ENCODE results near the gene HCFC2.
"Not testable (repeated sequence)": the region's sequence is repeated elsewhere in the genome, so short reads cannot be mapped to it uniquely, and the experiment has no call there.

HCFC2 gene

DNA sequence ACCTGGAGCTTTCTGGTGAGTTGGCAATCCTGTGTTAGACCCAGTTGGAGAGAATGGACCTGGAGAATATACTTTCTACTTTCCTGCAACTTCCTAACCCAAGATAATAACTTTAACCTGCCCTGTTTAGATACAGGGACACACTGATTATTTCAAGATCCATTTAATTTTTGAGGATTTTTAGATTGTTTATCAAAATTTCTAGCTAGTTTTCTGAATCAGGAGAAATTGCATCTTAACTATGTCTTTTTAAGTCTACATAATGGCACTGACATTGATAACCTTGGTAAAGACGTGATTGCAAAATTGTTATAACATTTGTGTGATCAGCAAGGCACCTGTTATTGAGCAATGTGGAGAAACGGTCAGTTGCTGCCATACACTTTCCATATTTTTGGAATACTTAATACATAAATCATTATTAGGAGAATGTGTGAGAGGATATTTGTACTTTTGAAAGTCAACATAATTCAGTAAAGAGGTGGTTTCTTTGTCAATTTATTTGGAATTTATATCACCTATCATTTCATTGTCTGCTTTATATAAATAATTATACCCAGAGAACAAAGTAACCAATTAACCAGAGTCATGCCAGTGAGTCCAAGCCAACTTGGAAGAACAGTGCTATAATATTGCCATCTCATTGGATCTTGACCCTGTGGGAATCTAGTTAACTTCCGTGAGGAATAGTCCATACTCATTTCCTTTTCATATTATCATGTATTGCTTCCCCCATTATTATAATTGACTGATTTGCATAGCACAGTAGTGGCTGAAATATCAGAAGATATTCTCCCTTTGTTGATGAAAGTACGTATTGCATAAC, 45.3 kb downstream of the HCFC2 start:
- no peak overlapping the region for H3K4me3 ChIP-seq (ENCODE audit: low read depth, low read length)
- H3K36me3 ChIP-seq, result no peaks in the 10 kb centered on the region; the same call in 1 of the 2 replicates
- no peak for DNase-seq
- no peak for TF ChIP-seq CTCF (IDR thresholded peaks at IDR 0.05; ENCODE audit: low read depth, low read length)
- no peaks in the 10 kb centered on the region for H3K9me3 ChIP-seq (ENCODE audit: severe bottlenecking)
- no peak overlapping the region for H3K27ac ChIP-seq
- no peaks in the 10 kb centered on the region for H3K27me3 ChIP-seq (ENCODE audit: insufficient read depth, low read depth, severe bottlenecking)

- H3K36me3 ChIP-seq, result peaks cover 22% of the 10 kb centered on the region
- not testable (repeated sequence) for DNase-seq; H3K9me3 ChIP-seq (ENCODE audit: severe bottlenecking); H3K27ac ChIP-seq; H3K4me3 ChIP-seq (ENCODE audit: low read depth, low read length); H3K27me3 ChIP-seq (ENCODE audit: insufficient read depth, low read depth, severe bottlenecking)
These were observed 50.7 kb downstream of the HCFC2 start for GRCh38 chr12:104114834-104115586.

- Histone ChIP-seq H3K27me3 (ENCODE audit: insufficient read depth, low read depth, severe bottlenecking) (no peaks in the 10 kb centered on the region), H3K4me3 (ENCODE audit: low read depth, low read length) (no peak overlapping the region), H3K27ac (peak overlapping the region; percentile 27), H3K9me3 (ENCODE audit: severe bottlenecking) (no peaks in the 10 kb centered on the region), H3K36me3 (peaks cover 27% of the 10 kb centered on the region)
- TF ChIP-seq CTCF (IDR thresholded peaks at IDR 0.05; ENCODE audit: low read depth, low read length), result no peak
- no peak for DNase-seq
These were observed 51.2 kb downstream of the HCFC2 start for GRCh38 chr12:104115587-104115975.

DNA sequence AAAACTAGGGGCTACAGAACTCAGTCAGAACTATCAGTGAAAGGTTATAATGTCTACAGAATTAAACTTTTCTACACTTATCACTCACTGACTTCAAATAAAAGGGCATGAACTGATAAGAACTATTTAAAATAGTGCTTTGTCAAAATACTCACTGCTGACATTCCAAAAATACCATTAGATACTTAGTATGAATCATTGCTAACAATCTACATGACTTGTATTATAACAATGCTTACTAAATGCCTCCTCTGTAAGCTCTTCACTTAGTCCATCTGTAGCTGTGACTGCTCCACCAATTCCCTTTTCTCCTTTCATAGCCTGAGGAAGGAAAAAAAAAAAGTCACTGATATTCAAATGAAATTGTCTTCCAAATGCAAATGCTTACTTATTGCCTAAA, 56.7 kb downstream of the HCFC2 start:
- Histone ChIP-seq H3K27ac (no peak overlapping the region), H3K27me3 (ENCODE audit: insufficient read depth, low read depth, severe bottlenecking) (no peaks in the 10 kb centered on the region), H3K4me3 (ENCODE audit: low read depth, low read length) (no peak overlapping the region), H3K9me3 (ENCODE audit: severe bottlenecking) (no peaks in the 10 kb centered on the region), H3K36me3 (peaks cover 72% of the 10 kb centered on the region)
- DNase-seq, result no peak
- no peak for TF ChIP-seq CTCF (IDR thresholded peaks at IDR 0.05; ENCODE audit: low read depth, low read length)

DNA sequence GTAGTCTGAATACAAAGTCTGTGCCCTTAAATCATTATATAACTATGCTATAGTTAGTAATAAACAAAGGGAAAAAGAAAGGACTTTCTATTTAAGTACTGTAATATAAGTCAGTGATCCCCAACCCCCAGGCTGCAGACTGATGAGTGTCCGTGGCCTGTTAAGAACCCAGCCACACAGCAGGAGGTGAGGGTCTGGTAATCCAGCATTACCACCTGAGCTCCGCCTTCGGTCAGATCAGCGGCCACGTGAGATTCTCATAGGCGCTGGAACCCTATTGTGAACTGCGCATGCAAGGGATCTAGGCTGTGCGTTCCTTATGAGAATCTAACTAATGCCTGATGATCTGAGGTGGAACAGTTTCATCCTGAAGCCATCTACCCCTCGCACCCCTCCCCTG, 58.0 kb downstream of the HCFC2 start:
- Histone ChIP-seq H3K36me3 (peaks cover 84% of the 10 kb centered on the region), H3K9me3 (ENCODE audit: severe bottlenecking) (no peaks in the 10 kb centered on the region), H3K4me3 (ENCODE audit: low read depth, low read length) (no peak overlapping the region), H3K27me3 (ENCODE audit: insufficient read depth, low read depth, severe bottlenecking) (no peaks in the 10 kb centered on the region), H3K27ac (no peak overlapping the region)
- TF ChIP-seq CTCF (IDR thresholded peaks at IDR 0.05; ENCODE audit: low read depth, low read length), result no peak
- DNase-seq, result peak; percentile 44

DNA sequence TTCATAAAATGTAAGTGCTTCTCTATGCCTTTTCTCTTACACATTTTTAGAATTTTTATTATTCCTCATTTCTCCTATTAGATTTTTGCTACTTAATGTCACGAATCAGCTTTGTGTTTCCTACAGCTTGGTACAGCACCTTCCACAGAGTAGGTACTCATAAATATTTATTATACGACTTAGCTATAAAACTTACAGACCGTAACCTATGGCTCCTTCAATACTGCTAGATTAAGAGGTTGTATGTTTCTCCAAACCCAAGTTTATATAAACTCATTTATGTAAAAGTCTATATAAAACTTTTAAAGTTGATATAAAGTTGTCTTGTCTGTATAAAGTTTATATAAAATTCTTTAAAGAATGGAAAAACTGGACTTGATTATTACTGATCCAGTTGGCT, 62.2 kb downstream of the HCFC2 start:
- H3K36me3 ChIP-seq, result peaks cover 81% of the 10 kb centered on the region
- no peak for DNase-seq
- no peaks in the 10 kb centered on the region for H3K9me3 ChIP-seq (ENCODE audit: severe bottlenecking)
- TF ChIP-seq CTCF (IDR thresholded peaks at IDR 0.05; ENCODE audit: low read depth, low read length), result no peak
- no peaks in the 10 kb centered on the region for H3K27me3 ChIP-seq (ENCODE audit: insufficient read depth, low read depth, severe bottlenecking)
- no peak overlapping the region for H3K27ac ChIP-seq
- no peak overlapping the region for H3K4me3 ChIP-seq (ENCODE audit: low read depth, low read length)

All from WERI-Rb-1 (cell line).